MCF 10A (cell line): ENCODE results near the gene RNF114. TPM values are rescaled to one million over a fixed set of nuclear protein-coding genes. Genes with fewer than 3 reads are reported as not detected.
"Not testable (repeated sequence)": the region's sequence is repeated elsewhere in the genome, so short reads cannot be mapped to it uniquely, and the experiment has no call there.

Experiments used
- BruUV-seq: library from RNA; stranded (reverse); fragments of 400-500 nt; replicated peaks from 2 replicates; lab custom pipeline; 2021; lab: Mats Ljungman, UMichigan
- CTCF ChIA-PET: fragments of 300-600 bp; sonication (Branson Sonifier 250); formaldehyde crosslinking; extraction: SDS; loops from one replicate; lab custom pipeline; 2021; ENCODE audit warnings: antibody characterized with exemption, inconsistent platforms; lab: Yijun Ruan, JAX
- POLR2A ChIA-PET: fragments of 300-600, 350-650 bp; sonication (Branson Sonifier 250); formaldehyde crosslinking; extraction: SDS; loops from one replicate; lab custom pipeline; 2020; ENCODE audit warnings: antibody characterized with exemption, inconsistent platforms; lab: Yijun Ruan, JAX
- DNase-seq: peaks from one replicate; pipeline ENCODE4 v3.0.0-alpha.2; 2018; ENCODE audit not compliant: unreplicated experiment
- H3K27ac Mint-ChIP-seq: one replicate; pipeline ENCODE4 v1.8.0; 2022; ENCODE audit warnings: mild to moderate bottlenecking, low read depth, mixed read lengths; ENCODE audit not compliant: unreplicated experiment
- H3K27me3 Mint-ChIP-seq: one replicate; pipeline ENCODE4 v1.8.0; 2022; ENCODE audit warnings: mixed read lengths; ENCODE audit not compliant: insufficient read depth, unreplicated experiment
- H3K36me3 Mint-ChIP-seq: one replicate; pipeline ENCODE4 v1.8.0; 2022; ENCODE audit warnings: mild to moderate bottlenecking, moderate library complexity, mixed read lengths; ENCODE audit not compliant: insufficient read depth, unreplicated experiment
- H3K4me1 Mint-ChIP-seq: one replicate; pipeline ENCODE4 v1.8.0; 2022; ENCODE audit warnings: mixed read lengths; ENCODE audit not compliant: insufficient read depth, unreplicated experiment
- H3K4me3 Mint-ChIP-seq: one replicate; pipeline ENCODE4 v1.8.0; 2022; ENCODE audit warnings: mild to moderate bottlenecking, moderate library complexity, mixed read lengths; ENCODE audit not compliant: unreplicated experiment
- H3K9me3 Mint-ChIP-seq: one replicate; pipeline ENCODE4 v1.8.0; 2022; ENCODE audit warnings: mixed read lengths; ENCODE audit not compliant: unreplicated experiment
- CTCF ChIP-seq: fragments of 200-600 bp; IDR thresholded peaks from one replicate; pipeline ENCODE4 v1.8.0; 2022; ENCODE audit warnings: antibody characterized with exemption, mild to moderate bottlenecking; ENCODE audit not compliant: unreplicated experiment
- intact Hi-C: fragments of 100-400 bp; cut with micrococcal nuclease; formaldehyde crosslinking; loops from 2 replicates; pipeline ENCODE4 v1.14.1; 2022
- total RNA-seq: library from RNA; stranded (reverse); gene quantifications from 2 replicates; pipeline ENCODE4 v1.2.3, GENCODE V29; 2022

Gene RNF114
- total RNA-seq, 1 experiment from 2014 or later: 48.6 TPM

GRCh38 chr20:49893242-49894072 lies 42.7 kb upstream of the RNF114 start:
- intact Hi-C loops: no loop called here
- POLR2A ChIA-PET: interaction anchor here (1.1 kb wide), 1 partner anchor 21 kb away, joined by 3 read pairs; no protein-coding TSS in a partner anchor
- no peak overlapping the region for H3K4me3 Mint-ChIP-seq

GRCh38 chr20:49894073-49894470 lies 42.1 kb upstream of the RNF114 start:
- no peak for DNase-seq
- no peaks in the 10 kb centered on the region for H3K9me3 Mint-ChIP-seq
- H3K27ac Mint-ChIP-seq: no peak overlapping the region
- peaks cover 15% of the 10 kb centered on the region for H3K36me3 Mint-ChIP-seq
- intact Hi-C loops: no loop called here
- BruUV-seq: no TSS peak
- CTCF ChIA-PET: interaction anchor here (0.7 to 1.6 kb wide), 2 partner anchors 75 to 286 kb away, joined by 4 read pairs; no protein-coding TSS in a partner anchor
- H3K4me1 Mint-ChIP-seq: peaks cover 6% of the 10 kb centered on the region
- no peaks in the 10 kb centered on the region for H3K27me3 Mint-ChIP-seq
- POLR2A ChIA-PET: interaction anchor here (1.1 kb wide), 1 partner anchor 20 kb away, joined by 3 read pairs; no protein-coding TSS in a partner anchor
- no peak for TF ChIP-seq CTCF
- no peak overlapping the region for H3K4me3 Mint-ChIP-seq

More at GRCh38 chr20:49893242-49894072, 42.7 kb upstream of the RNF114 start:
- Mint-ChIP-seq H3K36me3 (peaks cover 21% of the 10 kb centered on the region), H3K27ac (no peak overlapping the region), H3K27me3 (no peaks in the 10 kb centered on the region), H3K9me3 (no peaks in the 10 kb centered on the region), H3K4me1 (peaks cover 12% of the 10 kb centered on the region)
- DNase-seq: no peak
- BruUV-seq: no TSS peak
- no peak for TF ChIP-seq CTCF
- CTCF ChIA-PET: interaction anchor here (0.7 to 1.6 kb wide), 6 partner anchors 47 to 513 kb away, joined by 3 to 4 read pairs (median 3); no protein-coding TSS in a partner anchor

GRCh38 chr20:49895474-49896093 lies 40.6 kb upstream of the RNF114 start:
- not testable (repeated sequence) for H3K9me3 Mint-ChIP-seq
- ChIA-PET POLR2A (interaction anchor here (0.6 to 1.1 kb wide), 3 partner anchors 11 to 1081 kb away, joined by 3 to 4 read pairs (median 3); no protein-coding TSS in a partner anchor), CTCF (interaction anchor here (0.6 to 1.2 kb wide), 5 partner anchors 11 to 767 kb away, joined by 3 to 5 read pairs (median 3); no protein-coding TSS in a partner anchor)

DNA sequence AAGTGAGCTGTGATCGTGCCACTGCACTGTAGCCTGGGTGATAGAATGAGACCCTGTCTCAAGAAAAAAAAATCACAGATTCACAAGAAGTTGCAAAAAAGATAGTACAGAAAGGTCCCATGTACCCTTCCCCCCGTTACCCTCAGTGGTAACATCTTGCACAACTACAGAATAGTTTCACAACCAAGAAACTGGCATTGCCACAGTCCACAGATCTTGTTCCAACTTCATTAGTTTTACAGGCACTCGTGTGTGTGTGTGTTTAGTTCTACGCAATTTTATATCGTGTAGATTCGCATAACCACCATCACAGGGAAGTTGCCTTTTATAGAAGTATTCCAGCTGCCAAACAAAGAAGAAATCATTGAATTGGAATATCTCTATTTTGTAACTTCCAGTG lies 40.0 kb upstream of the RNF114 start:
- BruUV-seq: no TSS peak

More at GRCh38 chr20:49895474-49896093, 40.6 kb upstream of the RNF114 start:
- DNase-seq, BruUV-seq, intact Hi-C loops, H3K4me1 Mint-ChIP-seq, H3K4me3 Mint-ChIP-seq, H3K27me3 Mint-ChIP-seq, H3K36me3 Mint-ChIP-seq, H3K27ac Mint-ChIP-seq: not testable (repeated sequence)

More for the DNA sequence above, 40.0 kb upstream of the RNF114 start:
- Mint-ChIP-seq H3K27me3 (no peaks in the 10 kb centered on the region), H3K9me3 (no peaks in the 10 kb centered on the region), H3K27ac (no peak overlapping the region), H3K4me3 (no peak overlapping the region), H3K36me3 (peaks cover 7% of the 10 kb centered on the region), H3K4me1 (peaks cover 6% of the 10 kb centered on the region)
- no peak for TF ChIP-seq CTCF
- ChIA-PET POLR2A (interaction anchor here (0.6 to 1.4 kb wide), 7 partner anchors 8 to 1082 kb away, joined by 3 to 9 read pairs (median 3); partner anchors contain the start of gene SPATA2), CTCF (interaction anchor here (0.6 to 1.2 kb wide), 6 partner anchors 7 to 768 kb away, joined by 3 to 6 read pairs (median 4); no protein-coding TSS in a partner anchor)
- DNase-seq: peak; percentile 43
- intact Hi-C loops: no loop called here
